Measurements from ENCODE around the gene FAM76B. TPM values are rescaled to one million over a fixed set of nuclear protein-coding genes. Genes with fewer than 3 reads are reported as not detected.

Gene FAM76B
- polyA plus RNA-seq, 3 donors: 7.8 to 46.6 (median 8.2) TPM

- H3K4me2 ChIP-seq (replicated peaks; ENCODE audit: extremely low read depth, low read length, poor library complexity, severe bottlenecking): no peak overlapping the region
- peaks cover 0 to 3% (median 0%) of the 10 kb centered on the region in 7 donors for H3K9me3 Mint-ChIP-seq
- no peaks in the 10 kb centered on the region for H3K4me1 ChIP-seq (ENCODE audit: control insufficient read depth in 1 of 2, insufficient read depth in 2 of 2, low read length in 2 of 2)
- H3K9me3 ChIP-seq (replicated peaks in 1 of 2; ENCODE audit: control insufficient read depth in 1 of 2, insufficient read depth in 1 of 2, low read length in 2 of 2): no peaks in the 10 kb centered on the region
- TF ChIP-seq CTCF (IDR thresholded peaks at IDR 0.05): no peak
- no peak overlapping the region for H3K27ac Mint-ChIP-seq
- no peaks in the 10 kb centered on the region for H3K36me3 ChIP-seq (replicated peaks in 1 of 2; ENCODE audit: control insufficient read depth in 1 of 2, insufficient read depth in 2 of 2, low read length in 2 of 2)
- H3K9ac ChIP-seq (ENCODE audit: insufficient read depth, low read length, poor library complexity, severe bottlenecking): no peak overlapping the region
- no peaks in the 10 kb centered on the region for H3K79me2 ChIP-seq (ENCODE audit: insufficient read depth, low read length)
- peaks cover 0 to 3% (median 1%) of the 10 kb centered on the region in 3 donors for H3K27me3 Mint-ChIP-seq (ENCODE audit: low read depth in 3 of 3)
- H4K20me1 ChIP-seq (ENCODE audit: insufficient read depth, low read length): no peaks in the 10 kb centered on the region
- no peak overlapping the region for H3K4me3 Mint-ChIP-seq
- DNase-seq: no peak
- H3K4me3 ChIP-seq (replicated peaks in 1 of 3; ENCODE audit: low read depth in 2 of 3, low read length in 3 of 3): no peak overlapping the region
- no peaks in the 10 kb centered on the region for H3K36me3 Mint-ChIP-seq
- H2AFZ ChIP-seq (ENCODE audit: insufficient read depth, low read depth, low read length, poor library complexity, severe bottlenecking): no peak overlapping the region
- H3K27me3 ChIP-seq (ENCODE audit: control insufficient read depth in 2 of 2, insufficient read depth in 2 of 2, low read length in 2 of 2): no peaks in the 10 kb centered on the region
- no peak overlapping the region for H3K27ac ChIP-seq (ENCODE audit: low read depth in 1 of 2, low read length in 2 of 2)
- WGBS (ENCODE audit: insufficient coverage): no CpG with 5 or more reads among the region's 1 CpG
- H3K4me1 Mint-ChIP-seq: no peaks in the 10 kb centered on the region
- intact Hi-C loops (cut with micrococcal nuclease): no loop called here
Observed at GRCh38 chr11:95750101-95750500, 39.5 kb downstream of the FAM76B start.

- H3K4me3 Mint-ChIP-seq: no peak overlapping the region
- peaks cover 0 to 2% (median 0%) of the 10 kb centered on the region in 7 donors for H3K9me3 Mint-ChIP-seq
- H3K79me2 ChIP-seq (ENCODE audit: insufficient read depth, low read length): no peaks in the 10 kb centered on the region
- H3K27me3 ChIP-seq (ENCODE audit: control insufficient read depth in 2 of 2, insufficient read depth in 2 of 2, low read length in 2 of 2): no peaks in the 10 kb centered on the region
- no peak overlapping the region for H2AFZ ChIP-seq (ENCODE audit: insufficient read depth, low read depth, low read length, poor library complexity, severe bottlenecking)
- H3K27me3 Mint-ChIP-seq (ENCODE audit: low read depth in 3 of 3): peaks cover 0 to 2% (median 0%) of the 10 kb centered on the region in 3 donors
- TF ChIP-seq CTCF (IDR thresholded peaks at IDR 0.05): no peak
- no peaks in the 10 kb centered on the region for H3K36me3 Mint-ChIP-seq
- no peaks in the 10 kb centered on the region for H3K36me3 ChIP-seq (replicated peaks in 1 of 2; ENCODE audit: control insufficient read depth in 1 of 2, insufficient read depth in 2 of 2, low read length in 2 of 2)
- H3K4me1 ChIP-seq (ENCODE audit: control insufficient read depth in 1 of 2, insufficient read depth in 2 of 2, low read length in 2 of 2): no peaks in the 10 kb centered on the region
- H3K4me2 ChIP-seq (replicated peaks; ENCODE audit: extremely low read depth, low read length, poor library complexity, severe bottlenecking): no peak overlapping the region
- no peaks in the 10 kb centered on the region for H3K9me3 ChIP-seq (replicated peaks in 1 of 2; ENCODE audit: control insufficient read depth in 1 of 2, insufficient read depth in 1 of 2, low read length in 2 of 2)
- H3K4me1 Mint-ChIP-seq: peaks cover 4% of the 10 kb centered on the region
- no peak overlapping the region for H3K27ac Mint-ChIP-seq
- no peaks in the 10 kb centered on the region for H4K20me1 ChIP-seq (ENCODE audit: insufficient read depth, low read length)
- no peak overlapping the region for H3K9ac ChIP-seq (ENCODE audit: insufficient read depth, low read length, poor library complexity, severe bottlenecking)
- no CpG with 5 or more reads among the region's 1 CpG for WGBS (ENCODE audit: insufficient coverage)
- H3K4me3 ChIP-seq (replicated peaks in 1 of 3; ENCODE audit: low read depth in 2 of 3, low read length in 3 of 3): no peak overlapping the region
- intact Hi-C loops (cut with micrococcal nuclease): no loop called here
- H3K27ac ChIP-seq (ENCODE audit: low read depth in 1 of 2, low read length in 2 of 2): no peak overlapping the region
- no peak for DNase-seq
Observed at GRCh38 chr11:95739108-95739938, 50.3 kb downstream of the FAM76B start.
